Effector CD4-positive, alpha-beta T cell (primary cell): Measurements from ENCODE around the gene SND1.
"Not testable (repeated sequence)": the region's sequence is repeated elsewhere in the genome, so short reads cannot be mapped to it uniquely, and the experiment has no call there.

Source experiments
- DNase-seq: peaks from one replicate; pipeline ENCODE4 v3.0.0-alpha.2; 2020

Gene SND1

GRCh38 chr7:127810113-127810512, 158.1 kb downstream of the SND1 start:
- DNase-seq = no peak

- DNase-seq = no peak
Measured at GRCh38 chr7:127810696-127811660, 159.0 kb downstream of the SND1 start.

GRCh38 chr7:127812540-127812939, 160.5 kb downstream of the SND1 start:
- DNase-seq = no peak

GRCh38 chr7:127813991-127814541, 162.1 kb downstream of the SND1 start:
- DNase-seq = no peak

- DNase-seq = no peak
Measured at GRCh38 chr7:127815631-127816145, 163.7 kb downstream of the SND1 start.

- DNase-seq = no peak
Measured at GRCh38 chr7:127816354-127817190, 164.6 kb downstream of the SND1 start.

- DNase-seq = no peak
Measured at GRCh38 chr7:127817466-127817865, 165.5 kb downstream of the SND1 start.

GRCh38 chr7:127818306-127818705, 166.3 kb downstream of the SND1 start:
- no peak for DNase-seq

GRCh38 chr7:127819975-127820731, 168.2 kb downstream of the SND1 start:
- no peak for DNase-seq

- DNase-seq = no peak
Measured at GRCh38 chr7:127820732-127821085, 168.7 kb downstream of the SND1 start.

GRCh38 chr7:127821146-127821545, 169.2 kb downstream of the SND1 start:
- no peak for DNase-seq

- no peak for DNase-seq
Measured at GRCh38 chr7:127822822-127823508, 171.0 kb downstream of the SND1 start.

GRCh38 chr7:127824682-127825081, 172.7 kb downstream of the SND1 start:
- no peak for DNase-seq

- no peak for DNase-seq
Measured at GRCh38 chr7:127828843-127829500, 177.0 kb downstream of the SND1 start.

GRCh38 chr7:127831318-127832219, 179.6 kb downstream of the SND1 start:
- no peak for DNase-seq

GRCh38 chr7:127832592-127832991, 180.6 kb downstream of the SND1 start:
- DNase-seq = no peak

- DNase-seq = no peak
Measured at GRCh38 chr7:127833641-127834040, 181.6 kb downstream of the SND1 start.

- DNase-seq = no peak
Measured at GRCh38 chr7:127835679-127836078, 183.7 kb downstream of the SND1 start.

- DNase-seq = not testable (repeated sequence)
Measured at GRCh38 chr7:127837816-127838410, 185.9 kb downstream of the SND1 start.
